Glutamatergic neuron (in vitro differentiated cells): ENCODE results near the gene GJB1. TPM values are rescaled to one million over a fixed set of nuclear protein-coding genes. Genes with fewer than 3 reads are reported as not detected.

Source experiments
- DNase-seq: peaks from one replicate; pipeline ENCODE4 v3.0.0; 2022
- H3K27ac Mint-ChIP-seq: one replicate; pipeline ENCODE4 v1.8.0; 2020; ENCODE audit warnings: mild to moderate bottlenecking, mixed read lengths, inconsistent platforms; ENCODE audit not compliant: unreplicated experiment
- H3K27me3 Mint-ChIP-seq: one replicate; pipeline ENCODE4 v1.8.0; 2020; ENCODE audit warnings: mild to moderate bottlenecking, moderate library complexity, mixed read lengths, inconsistent platforms; ENCODE audit not compliant: unreplicated experiment
- H3K36me3 Mint-ChIP-seq: one replicate; pipeline ENCODE4 v1.8.0; 2020; ENCODE audit warnings: mild to moderate bottlenecking, mixed read lengths, inconsistent platforms; ENCODE audit not compliant: unreplicated experiment
- H3K4me1 Mint-ChIP-seq: one replicate; pipeline ENCODE4 v1.8.0; 2020; ENCODE audit warnings: mild to moderate bottlenecking, low read depth, mixed read lengths, inconsistent platforms; ENCODE audit not compliant: unreplicated experiment
- H3K4me3 Mint-ChIP-seq: one replicate; pipeline ENCODE4 v1.8.0; 2020; ENCODE audit warnings: mild to moderate bottlenecking, mixed read lengths, inconsistent platforms; ENCODE audit not compliant: unreplicated experiment
- H3K9me3 Mint-ChIP-seq: one replicate; pipeline ENCODE4 v1.8.0; 2020; ENCODE audit warnings: mild to moderate bottlenecking, moderate library complexity, mixed read lengths, inconsistent platforms; ENCODE audit not compliant: unreplicated experiment
- total RNA-seq: library from RNA; stranded (reverse); fragmentation: NEBNext Ultra II Directional; extraction: Animal tissue kit (Norgen Biotek cat#: 25700); gene quantifications from one replicate; pipeline ENCODE4 v1.2.1, GENCODE V29; 2021; ENCODE audit not compliant: unreplicated experiment
- TF ChIP-seq, protein P1 (sequence below): fragments of 200-600 bp; sonication (generic); IDR thresholded peaks from one replicate; pipeline ENCODE4 v1.5.0; 2021; ENCODE audit not compliant: partially characterized antibody, unreplicated experiment

Gene GJB1
- total RNA-seq, 1 donor from 2014 or later, result not detected

DNA sequence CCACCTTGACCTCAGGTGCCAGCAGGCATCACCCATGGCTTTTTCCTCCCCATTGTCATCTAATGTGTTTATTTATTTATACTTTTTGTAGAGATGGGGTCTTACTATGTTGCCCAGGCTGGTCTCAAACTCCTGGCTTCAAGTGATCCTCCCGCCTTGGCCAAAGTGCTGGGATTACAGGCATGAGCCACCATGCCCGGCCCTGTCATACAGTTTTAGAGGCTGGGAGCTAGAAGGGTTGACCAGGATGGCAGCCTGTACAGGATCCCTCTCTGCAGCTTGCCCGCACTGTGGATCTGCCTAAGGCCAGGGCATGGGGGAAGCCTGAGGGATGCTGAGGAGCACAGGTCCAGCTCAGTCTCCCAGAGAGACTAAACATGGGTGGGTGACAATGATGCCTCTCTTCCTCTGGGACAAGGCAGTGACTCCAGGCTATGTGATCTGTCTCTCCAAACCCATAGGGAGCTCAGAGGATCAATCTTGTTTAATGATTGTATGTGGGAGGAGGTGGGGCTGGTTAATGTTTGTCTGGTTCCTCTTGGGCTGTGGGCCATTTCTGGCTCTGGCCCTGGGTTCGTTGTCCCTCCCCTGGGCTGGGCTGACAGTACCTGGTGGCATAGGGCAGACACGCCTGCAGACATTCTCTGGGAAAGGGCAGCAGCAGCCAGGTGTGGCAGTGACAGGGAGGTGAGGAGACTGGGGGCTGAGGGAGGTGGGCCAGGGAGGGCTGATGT, 8.3 kb upstream of the GJB1 start:
- Mint-ChIP-seq H3K9me3 (peaks cover 4% of the 10 kb centered on the region), H3K27me3 (no peaks in the 10 kb centered on the region), H3K27ac (no peak overlapping the region), H3K4me3 (no peak overlapping the region), H3K4me1 (no peaks in the 10 kb centered on the region), H3K36me3 (no peaks in the 10 kb centered on the region)
- DNase-seq, result no peak
- TF ChIP-seq, protein P1, sequence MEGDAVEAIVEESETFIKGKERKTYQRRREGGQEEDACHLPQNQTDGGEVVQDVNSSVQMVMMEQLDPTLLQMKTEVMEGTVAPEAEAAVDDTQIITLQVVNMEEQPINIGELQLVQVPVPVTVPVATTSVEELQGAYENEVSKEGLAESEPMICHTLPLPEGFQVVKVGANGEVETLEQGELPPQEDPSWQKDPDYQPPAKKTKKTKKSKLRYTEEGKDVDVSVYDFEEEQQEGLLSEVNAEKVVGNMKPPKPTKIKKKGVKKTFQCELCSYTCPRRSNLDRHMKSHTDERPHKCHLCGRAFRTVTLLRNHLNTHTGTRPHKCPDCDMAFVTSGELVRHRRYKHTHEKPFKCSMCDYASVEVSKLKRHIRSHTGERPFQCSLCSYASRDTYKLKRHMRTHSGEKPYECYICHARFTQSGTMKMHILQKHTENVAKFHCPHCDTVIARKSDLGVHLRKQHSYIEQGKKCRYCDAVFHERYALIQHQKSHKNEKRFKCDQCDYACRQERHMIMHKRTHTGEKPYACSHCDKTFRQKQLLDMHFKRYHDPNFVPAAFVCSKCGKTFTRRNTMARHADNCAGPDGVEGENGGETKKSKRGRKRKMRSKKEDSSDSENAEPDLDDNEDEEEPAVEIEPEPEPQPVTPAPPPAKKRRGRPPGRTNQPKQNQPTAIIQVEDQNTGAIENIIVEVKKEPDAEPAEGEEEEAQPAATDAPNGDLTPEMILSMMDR, result no peak

DNA sequence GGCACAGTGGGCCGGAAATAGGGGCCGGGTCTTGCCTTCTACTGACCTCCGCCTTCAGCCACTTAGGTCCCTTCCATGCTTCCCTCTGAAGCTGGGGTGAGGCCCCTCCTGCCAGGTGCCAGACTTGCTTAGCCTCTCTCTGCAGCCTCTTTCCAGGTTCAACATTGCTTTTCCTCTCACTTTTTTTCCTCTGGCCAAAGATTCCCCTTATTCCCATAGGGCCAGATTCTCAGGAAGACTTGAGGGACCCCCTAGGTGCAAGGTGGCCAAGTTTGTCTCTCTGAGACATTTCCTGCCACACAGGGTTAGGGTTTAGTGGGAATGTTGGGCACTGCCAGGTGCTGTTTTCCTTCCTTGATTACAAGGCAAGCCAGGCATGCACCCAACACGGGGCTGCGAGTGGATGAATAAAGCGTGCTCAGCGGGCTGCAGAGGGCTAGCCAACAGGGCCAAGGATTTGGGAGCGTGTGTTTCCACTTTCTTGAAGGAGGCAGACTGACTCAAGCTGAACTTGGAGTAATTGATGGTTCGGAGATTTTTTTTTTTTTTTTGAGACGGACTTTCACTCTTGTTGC, 7.6 kb upstream of the GJB1 start:
- no peaks in the 10 kb centered on the region for H3K36me3 Mint-ChIP-seq
- H3K9me3 Mint-ChIP-seq, result peaks cover 4% of the 10 kb centered on the region
- no peak overlapping the region for H3K4me3 Mint-ChIP-seq
- H3K27ac Mint-ChIP-seq, result no peak overlapping the region
- TF ChIP-seq, protein P1, result no peak
- no peaks in the 10 kb centered on the region for H3K27me3 Mint-ChIP-seq
- no peak for DNase-seq
- H3K4me1 Mint-ChIP-seq, result no peaks in the 10 kb centered on the region

DNA sequence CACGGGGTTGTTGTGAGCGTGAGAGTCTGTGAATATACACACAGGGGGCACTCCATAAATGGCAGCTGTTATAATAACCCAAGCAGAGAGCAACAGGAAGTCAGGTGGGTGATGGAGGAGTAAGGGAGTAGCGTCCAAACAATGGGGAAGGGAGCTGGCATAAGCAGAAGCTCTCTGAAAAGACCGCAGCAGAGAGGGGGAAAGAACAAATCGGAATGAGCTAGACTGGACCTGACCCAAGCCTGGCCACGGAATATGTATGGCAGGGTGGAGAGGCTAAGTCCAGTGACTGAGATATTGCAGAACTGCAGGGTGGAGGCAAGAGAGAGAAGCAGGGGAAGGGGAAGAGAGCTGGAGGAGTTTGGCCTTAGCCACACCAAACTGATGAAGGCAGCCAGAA, 6.5 kb upstream of the GJB1 start:
- Mint-ChIP-seq H3K36me3 (no peaks in the 10 kb centered on the region), H3K4me1 (no peaks in the 10 kb centered on the region), H3K27me3 (no peaks in the 10 kb centered on the region), H3K9me3 (peaks cover 4% of the 10 kb centered on the region), H3K27ac (no peak overlapping the region), H3K4me3 (no peak overlapping the region)
- no peak for DNase-seq
- TF ChIP-seq, protein P1, result no peak

DNA sequence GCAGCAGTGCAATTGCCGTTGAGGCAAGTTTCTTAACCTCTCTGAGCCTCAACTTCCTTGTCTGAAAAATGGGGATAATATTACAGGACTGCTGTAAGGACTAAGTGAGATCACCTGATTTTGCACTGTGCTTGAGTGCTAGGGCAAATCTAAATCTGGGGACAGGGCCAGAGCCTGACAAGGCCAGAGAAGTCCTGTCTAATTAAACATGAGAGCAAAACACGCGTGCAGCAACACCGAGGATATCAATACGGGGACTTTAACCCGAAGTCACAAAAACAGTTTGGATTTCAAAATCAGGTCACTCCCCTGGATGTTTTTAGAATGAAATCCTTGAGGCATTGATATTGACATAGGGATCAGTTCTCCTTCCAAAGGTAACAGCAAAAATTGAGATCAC, 5.7 kb upstream of the GJB1 start:
- Mint-ChIP-seq H3K36me3 (no peaks in the 10 kb centered on the region), H3K27me3 (no peaks in the 10 kb centered on the region), H3K27ac (no peak overlapping the region), H3K4me3 (no peak overlapping the region), H3K4me1 (no peaks in the 10 kb centered on the region), H3K9me3 (peaks cover 4% of the 10 kb centered on the region)
- DNase-seq, result no peak
- TF ChIP-seq, protein P1, result no peak

DNA sequence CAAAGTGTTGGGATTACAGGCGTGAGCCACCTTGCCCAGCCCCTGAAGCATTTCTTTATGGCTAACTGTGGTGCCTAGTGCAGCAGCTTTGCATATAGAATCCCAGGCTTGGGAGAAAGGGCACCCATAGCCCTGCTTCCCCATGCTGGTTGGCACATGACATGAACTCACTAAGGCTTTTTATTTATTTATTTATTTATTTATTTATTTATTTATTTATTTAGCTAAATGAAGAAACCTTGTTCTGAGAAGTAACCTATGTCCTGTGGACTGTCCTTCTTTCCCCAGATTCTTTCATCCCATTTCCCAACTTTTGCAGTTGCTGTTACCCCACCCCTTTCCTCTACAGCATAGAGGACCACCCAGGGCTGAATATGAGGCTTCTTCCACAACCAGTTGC, 1.9 kb upstream of the GJB1 start:
- no peak for DNase-seq
- H3K4me1 Mint-ChIP-seq, result peaks cover 2% of the 10 kb centered on the region
- no peaks in the 10 kb centered on the region for H3K27me3 Mint-ChIP-seq
- no peak overlapping the region for H3K4me3 Mint-ChIP-seq
- no peak overlapping the region for H3K27ac Mint-ChIP-seq
- peaks cover 2% of the 10 kb centered on the region for H3K9me3 Mint-ChIP-seq
- no peaks in the 10 kb centered on the region for H3K36me3 Mint-ChIP-seq
- TF ChIP-seq, protein P1, result no peak
